Bone marrow (tissue), 2 donors: ENCODE data around the gene BARHL2.

Experiments
- DNase-seq, 2 donors: peaks; one replicate each; lab custom pipeline; 2025; lab: John Stamatoyannopoulos, UW

BARHL2 gene

DNA sequence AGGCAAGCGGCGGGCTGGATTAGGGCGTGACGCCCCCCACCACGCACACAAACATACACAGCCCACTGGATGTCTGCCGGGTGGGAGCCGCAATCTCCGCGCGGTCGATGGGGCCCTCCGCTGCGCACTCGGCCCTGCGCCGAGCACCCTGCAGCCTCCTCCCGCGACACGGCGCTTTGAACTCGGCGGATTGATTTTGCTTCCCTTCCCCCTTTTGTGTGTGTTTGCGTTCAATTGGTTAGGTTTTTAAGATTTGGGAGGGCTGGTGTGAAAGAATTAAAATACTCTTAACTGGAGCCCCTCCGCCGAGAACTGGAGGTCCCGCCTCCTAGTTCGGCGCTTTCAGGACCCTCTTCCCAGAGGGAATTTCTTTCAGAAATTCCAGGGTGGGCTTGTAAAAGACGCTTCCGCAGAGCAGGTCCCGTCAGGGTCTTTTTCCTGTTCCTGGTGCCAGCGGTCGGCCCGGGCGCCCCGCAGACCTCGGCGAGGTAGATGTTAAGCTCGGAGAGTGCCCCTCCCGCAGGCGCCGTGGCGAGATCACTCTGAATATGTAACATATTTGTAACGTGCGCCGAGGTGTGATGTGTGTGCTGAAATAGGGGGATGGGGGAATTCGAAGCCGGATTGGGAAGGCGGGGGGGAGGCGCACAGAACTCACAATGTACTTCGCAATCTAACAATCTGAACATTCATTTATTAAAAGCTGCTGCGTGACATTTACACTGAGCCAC is 8.0 kb upstream of the BARHL2 start:
- no peak for DNase-seq

DNA sequence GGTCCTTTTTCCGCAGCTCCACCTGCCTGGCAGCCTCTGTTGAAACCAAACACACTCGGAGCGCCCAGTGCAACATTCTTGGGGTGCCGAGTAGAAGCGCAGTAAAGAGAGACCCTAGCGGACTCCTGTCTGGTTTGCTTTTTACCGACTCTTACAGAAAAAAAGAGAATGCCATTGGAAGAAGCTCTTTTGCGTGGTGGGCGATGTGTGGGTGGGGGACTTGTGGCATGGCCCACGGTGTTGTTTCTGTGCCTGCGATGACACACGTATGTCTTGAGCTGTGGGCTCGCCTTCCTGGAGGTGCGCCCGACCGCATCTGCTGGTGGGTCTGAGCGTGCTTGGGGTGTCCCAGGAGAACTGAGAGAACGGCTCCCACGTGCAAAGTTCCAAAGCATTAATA is 7.3 kb upstream of the BARHL2 start:
- no peak for DNase-seq

DNA sequence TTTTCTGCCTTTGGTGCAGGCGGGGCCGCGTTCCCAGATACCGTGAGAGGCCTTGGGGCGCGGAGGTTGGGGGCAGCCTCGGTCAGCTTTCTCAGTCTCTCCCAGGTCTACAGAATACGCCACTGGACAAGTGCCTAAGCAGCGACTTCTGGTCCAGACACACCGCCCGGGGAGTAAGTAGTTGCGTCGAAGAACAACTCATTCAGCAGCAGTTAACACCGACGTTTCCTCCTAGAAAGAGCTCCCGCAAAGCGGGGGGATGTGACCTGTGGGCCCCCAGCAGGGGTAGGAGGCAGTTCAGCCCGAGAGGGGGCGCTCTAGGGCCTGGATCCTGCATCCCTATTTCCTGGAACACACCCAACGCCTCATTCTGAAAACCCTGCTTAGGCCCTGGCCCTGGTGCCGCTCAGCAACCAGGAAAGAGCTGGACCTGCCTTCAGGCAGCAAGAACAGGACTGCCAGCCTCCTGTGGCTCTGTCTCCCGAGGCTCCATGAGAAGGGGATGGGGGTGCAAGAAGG is 6.5 kb upstream of the BARHL2 start:
- DNase-seq = no peak

DNA sequence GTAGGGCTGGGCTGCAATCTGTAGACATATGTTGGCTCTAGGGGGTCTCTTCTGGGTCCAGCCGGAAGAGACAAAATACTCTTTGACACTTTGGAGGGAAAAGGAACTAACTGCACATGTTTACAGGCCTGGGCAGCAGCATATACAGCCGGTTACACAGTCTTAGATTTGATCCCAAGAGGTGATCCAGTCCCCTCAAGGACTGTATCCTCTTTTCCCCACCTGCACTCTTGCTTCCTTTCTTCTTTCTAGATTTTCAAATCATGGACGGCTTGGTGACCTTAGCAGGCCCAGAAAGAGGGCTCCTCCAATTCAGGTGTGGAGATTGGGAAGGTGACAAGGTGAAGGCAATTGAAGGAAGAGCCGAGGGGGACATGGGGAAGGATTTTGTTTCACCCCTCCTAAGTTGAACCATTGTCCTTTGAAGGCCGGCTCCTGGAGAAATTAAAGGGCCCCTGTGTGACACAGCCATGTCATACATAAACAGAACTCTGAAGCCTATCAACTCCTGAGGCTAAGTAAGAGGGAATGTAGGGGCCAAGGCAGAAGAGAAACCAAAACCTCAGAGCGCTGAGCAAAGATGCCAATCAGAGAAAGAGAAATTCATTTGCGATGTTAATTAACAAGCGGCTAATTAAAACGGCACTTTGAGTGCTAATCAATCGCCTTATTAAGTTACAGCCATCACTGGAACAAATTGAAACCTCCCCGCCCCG is 5.9 kb upstream of the BARHL2 start:
- no peak for DNase-seq

DNA sequence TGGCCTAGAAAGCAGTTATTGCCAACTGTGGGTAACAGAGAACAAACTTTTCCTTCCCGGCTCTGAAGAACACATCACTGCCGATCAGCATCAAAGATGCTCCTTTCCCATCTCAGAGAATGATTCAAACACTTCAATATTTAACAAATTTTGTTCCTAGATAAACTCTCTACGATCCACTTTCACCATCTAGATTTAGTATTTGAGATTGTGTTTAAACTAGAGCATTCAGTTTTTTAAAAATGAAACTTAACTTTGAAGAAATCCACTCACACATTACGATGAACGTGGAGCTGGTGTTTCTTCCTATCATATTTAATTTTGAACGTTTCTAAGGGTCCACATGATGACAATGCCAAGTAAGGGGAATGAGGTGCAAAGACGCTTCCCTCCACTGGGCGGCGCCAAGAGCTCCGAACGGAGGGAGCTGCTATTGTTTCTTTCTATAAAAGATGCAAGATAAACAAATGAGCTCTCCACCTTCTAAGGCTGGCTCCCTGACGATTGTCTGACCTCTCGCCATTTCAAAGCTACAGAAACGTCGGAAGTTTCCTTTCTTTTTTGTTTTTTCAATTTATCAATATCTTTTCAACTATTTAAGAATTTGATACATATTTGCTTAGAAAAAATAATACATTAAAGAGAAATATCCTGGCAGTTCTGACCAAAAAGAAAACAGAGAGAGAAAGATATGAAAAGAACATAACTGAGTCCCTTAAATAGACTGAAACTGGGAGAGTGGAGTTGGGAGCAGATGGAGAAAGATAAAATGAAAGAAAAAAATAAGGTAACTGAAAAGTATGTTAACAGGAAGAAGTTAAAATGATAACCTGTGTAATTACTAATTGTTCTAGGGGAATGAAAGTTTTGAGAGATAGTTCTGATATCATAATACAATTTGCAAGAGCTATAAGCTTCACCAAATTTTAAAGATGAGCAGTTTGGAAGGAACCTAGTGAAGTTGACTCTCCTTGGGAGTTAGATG is 4.4 kb upstream of the BARHL2 start:
- peak in 1 of 2 donors; percentile 40 for DNase-seq

DNA sequence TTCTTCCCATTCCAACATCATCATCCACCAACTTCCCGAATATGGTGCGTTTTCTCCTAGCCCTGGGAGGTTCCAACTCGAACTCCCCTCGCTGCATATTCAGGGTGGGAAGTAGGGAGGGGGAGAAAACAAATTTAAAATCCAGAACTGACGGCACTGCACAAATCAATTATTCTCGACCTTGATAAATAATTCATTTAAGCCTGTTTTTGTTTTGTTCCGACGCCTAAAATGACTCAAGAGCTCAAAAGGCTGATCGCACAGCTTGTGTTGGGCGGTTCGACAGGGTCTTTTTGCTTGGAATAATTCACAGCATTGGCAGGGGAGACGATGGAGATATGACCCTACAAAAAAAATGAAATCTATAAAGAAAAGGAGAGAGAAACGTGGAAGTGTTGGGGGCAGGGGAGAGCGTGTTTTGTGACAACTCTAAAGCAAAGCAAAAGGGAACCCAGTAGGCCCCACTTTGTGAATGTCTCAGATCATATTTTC is 3.1 kb upstream of the BARHL2 start:
- no peak for DNase-seq

DNA sequence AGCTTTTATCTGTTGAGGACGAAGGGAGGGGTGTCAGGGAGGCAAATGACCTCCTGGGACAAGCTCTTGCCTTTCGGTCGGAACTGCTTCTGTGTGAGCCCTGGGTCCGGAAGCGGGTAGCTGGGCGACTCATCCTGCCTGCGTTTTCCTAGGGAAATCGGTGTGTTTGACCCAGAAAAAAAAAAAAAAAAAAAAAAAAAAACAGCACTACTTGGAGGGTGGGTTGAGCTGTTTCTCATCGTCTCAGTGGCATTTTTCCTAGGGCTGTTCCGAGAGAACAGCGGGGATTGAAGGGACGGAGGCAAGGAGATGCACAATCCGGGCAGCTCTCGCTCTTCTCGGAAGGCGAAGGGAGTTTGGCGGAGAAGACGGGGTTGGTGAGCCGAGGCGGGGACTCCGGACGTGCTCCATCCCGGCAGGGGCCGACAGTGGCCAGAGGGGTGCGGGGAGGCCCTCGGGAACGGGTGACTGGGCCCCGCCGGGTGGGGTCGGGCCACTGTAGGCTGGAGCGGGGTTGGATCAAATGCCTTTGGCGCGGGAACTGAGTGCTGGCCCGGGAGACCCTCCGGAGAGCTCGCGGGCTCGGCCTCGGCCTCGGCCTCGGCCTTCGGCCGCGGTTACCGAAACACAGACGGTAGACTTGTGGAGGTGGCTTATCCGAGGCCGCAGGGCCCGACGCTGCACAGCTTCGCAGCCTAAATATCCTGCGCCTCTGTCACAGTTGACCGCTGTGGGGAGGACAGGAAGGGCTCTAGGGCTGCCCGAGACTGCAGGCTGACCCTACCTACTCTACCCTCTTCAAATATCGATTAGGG is 2.4 kb upstream of the BARHL2 start:
- DNase-seq = no peak

DNA sequence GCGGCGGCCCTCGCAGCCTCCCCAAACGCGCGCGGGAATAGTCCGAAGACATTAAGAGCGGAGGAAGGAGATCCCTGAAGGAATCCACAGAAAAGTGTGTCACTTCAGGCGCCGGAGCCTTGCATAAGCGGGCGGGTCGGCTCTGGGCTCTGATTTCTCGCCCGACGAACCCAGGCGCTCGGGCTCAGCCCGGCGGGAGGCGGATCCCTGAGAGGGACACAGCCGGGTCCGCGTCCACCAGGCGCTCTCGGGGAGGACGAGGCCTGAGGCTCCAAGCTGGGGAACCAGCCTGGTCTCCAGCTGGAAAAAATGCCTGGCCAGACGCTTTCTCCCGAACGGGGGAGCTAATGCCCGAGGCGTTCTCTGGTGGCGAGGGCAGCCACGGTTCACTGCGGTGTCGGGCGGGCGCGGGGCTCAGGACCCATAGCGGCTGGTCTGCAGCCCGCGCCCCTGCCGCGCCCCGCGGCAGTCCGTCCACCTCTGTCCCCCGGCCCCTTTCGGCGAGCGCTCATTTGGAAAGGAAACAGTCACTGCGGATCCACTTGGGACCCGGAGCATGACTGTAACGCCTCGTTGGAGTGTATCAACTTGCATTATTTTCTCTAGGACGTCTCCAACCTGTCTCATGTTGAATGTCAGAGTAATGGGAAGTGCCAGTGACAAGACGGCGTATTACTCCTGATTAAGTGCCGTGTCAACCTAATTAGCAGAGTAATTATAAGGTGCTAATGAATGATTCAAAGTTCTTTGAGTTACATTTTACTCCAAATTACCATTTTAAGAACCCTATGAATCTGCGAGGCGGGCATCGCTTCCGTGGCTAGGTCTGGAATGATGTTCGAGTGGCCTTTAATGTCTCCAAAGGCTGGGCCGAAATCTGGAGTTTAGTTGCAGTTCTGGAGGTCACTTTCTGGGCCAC is 1.6 kb upstream of the BARHL2 start:
- no peak for DNase-seq

DNA sequence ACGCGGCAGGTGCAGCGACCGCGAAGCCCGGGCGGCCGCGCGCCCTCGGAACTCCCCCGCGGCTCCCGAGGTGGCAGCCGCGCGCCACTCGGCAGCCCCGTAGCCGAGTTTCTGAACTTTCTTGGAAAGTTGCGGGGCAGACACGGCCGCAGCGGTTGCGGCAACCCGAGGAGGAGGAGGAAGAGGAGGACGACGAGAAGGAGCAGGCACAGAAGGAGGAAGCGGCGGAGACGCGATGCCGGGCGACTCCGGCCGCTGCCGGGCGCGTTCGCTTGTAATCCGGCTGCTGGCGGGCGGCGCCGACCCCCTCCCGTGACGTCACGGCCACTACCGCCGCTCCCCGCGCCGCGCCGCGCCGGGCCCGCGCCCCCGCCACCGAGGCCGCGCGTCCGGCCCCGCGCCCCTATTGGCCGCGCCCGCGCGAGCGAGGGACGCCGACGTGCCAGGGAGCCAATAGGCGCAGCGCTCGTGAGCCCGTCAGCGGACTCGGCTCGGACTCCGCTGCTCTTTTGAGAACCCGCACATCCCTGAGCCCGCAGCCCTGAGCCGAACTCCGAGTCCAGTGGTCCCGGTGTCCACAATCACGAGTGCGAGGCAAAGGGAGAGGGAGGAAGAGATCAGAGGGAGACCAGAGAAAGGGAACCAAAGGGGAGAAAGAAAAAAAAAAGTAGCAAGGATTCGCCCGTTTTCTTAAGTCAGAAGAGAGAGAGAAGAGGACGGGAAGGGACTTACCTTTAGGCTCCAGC is 736 bp upstream of the BARHL2 start:
- DNase-seq = no peak

DNA sequence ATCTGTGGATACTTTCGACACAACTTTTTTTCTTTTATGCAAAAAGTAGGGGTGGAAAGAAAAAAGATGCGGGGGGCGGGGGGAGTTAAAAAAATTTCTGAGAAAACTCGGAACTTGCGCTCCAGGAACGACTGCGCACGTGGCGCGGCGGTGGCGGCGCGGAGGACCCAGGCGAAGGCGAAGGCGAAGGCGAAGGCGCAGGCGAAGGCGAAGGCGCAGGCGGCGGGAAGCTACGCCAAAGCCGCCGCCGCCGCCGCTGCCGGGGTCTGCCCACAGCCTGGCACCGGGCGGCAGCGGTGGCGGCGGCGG is 208 bp upstream of the BARHL2 start:
- no peak for DNase-seq

DNA sequence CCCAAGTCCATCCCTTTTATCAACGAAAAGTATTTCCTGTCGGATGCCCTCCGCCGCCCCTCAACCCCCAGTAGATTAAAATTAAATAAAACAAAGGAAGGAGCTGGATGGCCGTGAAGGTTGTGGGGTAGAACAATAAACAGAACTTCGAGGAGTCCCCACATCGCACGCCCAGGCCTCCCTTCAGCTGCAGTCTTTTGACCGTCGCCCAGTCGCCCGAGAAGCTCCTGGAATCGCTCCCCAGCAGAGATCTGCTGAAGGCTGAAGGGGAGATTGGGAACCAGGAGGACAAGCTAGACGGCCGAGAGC is 905 bp downstream of the BARHL2 start:
- DNase-seq = no peak

DNA sequence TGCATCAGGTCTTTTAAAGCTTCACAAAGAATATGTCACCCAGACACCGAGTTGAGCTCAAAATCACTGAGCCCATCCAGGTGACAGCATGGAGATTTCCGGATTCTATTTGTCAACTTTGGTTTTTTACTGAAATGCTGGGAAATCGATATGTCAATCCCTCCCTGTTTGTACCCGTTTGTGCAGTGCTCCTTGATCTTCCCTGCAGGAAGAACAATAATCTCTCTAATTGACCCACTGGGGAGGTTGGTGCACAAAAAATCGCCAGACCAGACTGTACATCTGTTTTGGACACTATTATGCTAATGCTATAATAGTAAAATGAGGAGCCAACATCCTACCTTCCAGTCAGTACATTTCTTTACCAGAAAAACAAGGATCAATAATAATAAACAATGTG is 1.8 kb downstream of the BARHL2 start:
- no peak for DNase-seq

DNA sequence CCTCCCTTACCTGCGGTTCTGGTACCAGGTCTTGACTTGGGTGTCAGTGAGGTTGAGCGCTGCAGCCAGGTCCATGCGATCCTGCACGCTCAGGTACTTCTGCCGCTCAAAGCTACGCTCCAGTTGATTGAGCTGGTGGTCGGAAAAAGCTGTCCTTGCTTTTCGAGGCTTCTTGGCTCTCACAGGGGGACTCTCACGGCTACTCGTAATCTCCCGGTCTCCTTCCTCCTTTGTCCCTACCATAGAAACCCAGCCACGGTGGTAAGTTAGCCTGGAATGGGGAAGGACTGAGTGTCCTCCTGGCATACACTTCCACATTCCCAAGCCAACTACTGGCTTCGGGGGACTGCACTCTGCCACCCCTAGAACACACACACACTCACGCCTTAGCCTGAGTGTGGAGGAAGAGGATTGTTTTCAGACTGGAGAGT is 2.6 kb downstream of the BARHL2 start:
- DNase-seq = no peak

DNA sequence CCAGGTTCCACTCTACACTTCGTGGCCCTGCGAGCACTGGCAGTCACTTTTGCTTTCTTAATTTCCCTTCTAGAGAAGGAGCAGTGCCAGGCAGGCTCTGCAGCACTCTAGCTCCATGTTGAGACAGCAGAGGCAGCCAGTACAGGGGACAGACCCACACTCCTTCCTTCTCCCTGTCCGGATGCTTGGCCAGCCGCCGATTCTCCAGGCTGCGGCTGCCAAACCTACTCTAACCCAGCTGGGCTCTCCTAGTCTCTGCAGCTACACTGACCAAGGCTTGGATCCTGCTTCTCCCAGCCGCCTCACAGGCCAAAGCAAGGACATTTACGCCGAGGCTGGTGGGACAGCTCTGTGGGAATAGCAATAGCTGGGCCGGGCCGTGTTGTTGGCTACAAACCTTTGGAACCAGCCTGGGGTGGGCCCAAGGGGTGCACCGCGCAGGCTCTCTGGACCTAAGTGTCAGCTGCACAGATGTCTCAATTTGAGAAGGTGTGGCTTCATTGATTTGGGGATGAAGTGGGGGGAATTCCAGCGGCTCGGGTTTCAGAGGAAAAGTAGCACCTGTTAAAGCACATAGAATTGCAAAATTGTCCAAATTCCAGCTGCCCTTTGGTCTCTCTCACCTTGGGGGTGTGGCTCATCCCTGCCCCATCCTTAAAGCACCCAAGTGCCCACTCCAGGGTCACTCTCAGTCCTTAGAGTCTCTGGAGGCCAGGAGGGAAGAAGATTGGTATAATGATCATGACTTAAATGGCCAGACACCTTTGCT is 3.2 kb downstream of the BARHL2 start:
- no peak for DNase-seq

DNA sequence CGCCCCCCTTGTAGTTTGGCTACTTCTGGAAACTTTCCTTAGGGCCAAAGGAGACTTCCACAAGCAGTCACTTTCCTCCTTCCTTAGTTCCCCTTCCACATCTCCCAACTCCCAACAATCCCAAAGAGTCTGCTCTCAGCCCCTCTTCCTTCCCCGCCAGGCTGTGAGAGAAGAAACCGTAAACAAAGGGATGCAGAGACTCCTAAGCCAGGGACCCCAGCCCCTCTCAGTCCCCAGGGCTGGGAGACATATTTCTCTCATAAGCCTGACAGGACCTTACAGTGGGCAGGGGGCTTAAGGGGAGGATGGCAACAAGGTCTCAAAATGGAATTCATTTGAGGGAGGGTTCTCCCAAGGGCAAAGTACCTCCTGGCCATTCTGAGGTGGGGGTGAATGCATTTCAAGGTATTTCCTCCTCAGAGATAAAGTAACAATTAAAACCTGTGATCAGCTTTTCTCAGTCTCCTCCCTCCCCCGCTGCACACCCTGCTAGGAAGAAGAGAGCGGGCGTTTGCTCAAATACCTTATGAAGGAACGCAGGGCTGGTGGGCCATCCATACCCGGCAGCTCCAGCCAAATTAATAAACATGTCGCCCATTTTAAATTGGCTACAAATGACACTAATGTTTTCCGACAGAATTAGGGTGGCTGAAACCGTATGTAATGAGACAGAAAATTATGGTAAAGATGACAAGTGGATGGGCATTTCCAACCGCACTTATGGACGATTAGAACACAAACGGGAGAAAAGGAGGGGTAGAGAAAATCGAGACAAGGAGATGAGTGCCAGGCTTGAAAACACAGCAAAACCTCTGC is 4.0 kb downstream of the BARHL2 start:
- no peak for DNase-seq

DNA sequence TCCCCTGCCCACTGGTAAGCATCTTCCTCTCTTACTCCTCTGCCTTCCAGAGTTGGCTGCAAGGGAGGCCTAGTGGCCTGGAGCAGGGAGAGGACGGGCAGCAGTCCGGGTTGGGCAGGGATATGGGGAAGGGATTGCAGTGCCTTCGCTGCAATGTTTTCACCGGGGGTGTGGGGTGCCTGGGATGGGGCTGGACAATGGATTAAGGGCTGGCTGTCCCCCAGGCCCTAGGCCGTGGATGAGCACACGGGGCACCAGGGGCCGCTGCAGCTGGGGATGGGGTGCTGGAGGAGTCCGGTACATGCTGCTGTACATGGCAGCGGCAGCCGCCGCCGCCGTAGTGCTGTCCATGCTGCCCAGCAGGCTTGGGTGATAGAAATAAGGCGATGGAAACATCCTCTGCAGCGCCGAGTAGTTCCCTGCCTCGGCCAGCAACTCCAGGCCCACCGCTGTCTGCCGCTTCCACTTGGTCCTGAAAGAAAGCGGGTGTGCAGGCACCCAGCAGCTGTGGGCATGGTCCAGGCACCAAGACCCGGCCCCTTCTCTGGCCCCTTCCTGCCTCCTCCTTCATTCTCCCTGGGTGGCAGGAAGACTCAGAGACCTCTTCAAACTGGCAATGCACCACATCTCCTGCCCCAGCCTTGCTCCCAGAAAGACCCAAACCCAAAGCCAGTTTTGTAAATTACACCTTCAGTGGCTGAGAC is 4.8 kb downstream of the BARHL2 start:
- DNase-seq = no peak

DNA sequence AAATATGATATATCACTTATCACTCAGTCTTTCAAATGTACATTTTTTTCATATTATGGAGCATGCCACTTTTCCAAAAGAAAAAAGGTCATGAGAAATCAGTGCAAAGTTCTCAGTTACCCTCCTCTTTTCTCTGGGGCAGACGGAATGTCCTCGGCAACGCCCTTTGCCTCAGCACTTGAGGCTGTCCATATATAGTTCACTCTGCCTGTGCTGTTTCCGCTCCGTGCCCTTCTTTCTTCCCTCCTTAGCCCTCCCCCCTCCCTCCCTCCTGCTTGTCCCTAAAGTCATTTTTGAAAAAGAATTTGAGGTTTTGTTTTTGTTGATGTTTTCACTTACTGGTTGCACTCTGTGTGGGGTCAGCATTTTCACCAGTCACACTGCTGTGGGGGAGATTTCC is 5.4 kb downstream of the BARHL2 start:
- no peak for DNase-seq
